ENCODE measurements around the gene KIAA1958.
"Not testable (repeated sequence)": the region's sequence is repeated elsewhere in the genome, so short reads cannot be mapped to it uniquely, and the experiment has no call there.

The KIAA1958 gene

GRCh38 chr9:112663681-112664080 is 177.1 kb downstream of the KIAA1958 start:
- no peak for DNase-seq (ENCODE audit: low spot score)

GRCh38 chr9:112664531-112664930 is 177.9 kb downstream of the KIAA1958 start:
- DNase-seq (ENCODE audit: low spot score), result no peak

- DNase-seq (ENCODE audit: low spot score), result no peak
Observed at GRCh38 chr9:112665347-112665746, 178.7 kb downstream of the KIAA1958 start.

- no peak for DNase-seq (ENCODE audit: low spot score)
Observed at GRCh38 chr9:112669326-112669725, 182.7 kb downstream of the KIAA1958 start.

GRCh38 chr9:112670991-112671625 is 184.5 kb downstream of the KIAA1958 start:
- no peak for DNase-seq (ENCODE audit: low spot score)

- DNase-seq (ENCODE audit: low spot score), result not testable (repeated sequence)
Observed at GRCh38 chr9:112673221-112673620, 186.6 kb downstream of the KIAA1958 start.

GRCh38 chr9:112677040-112677439 is 190.4 kb downstream of the KIAA1958 start:
- DNase-seq (ENCODE audit: low spot score), result no peak

GRCh38 chr9:112680731-112681402 is 194.2 kb downstream of the KIAA1958 start:
- DNase-seq (ENCODE audit: low spot score), result no peak

GRCh38 chr9:112689161-112689740 is 202.6 kb downstream of the KIAA1958 start:
- no peak for DNase-seq (ENCODE audit: low spot score)

GRCh38 chr9:112694706-112695555 is 208.3 kb downstream of the KIAA1958 start:
- DNase-seq (ENCODE audit: low spot score), result no peak

GRCh38 chr9:112696461-112696860 is 209.8 kb downstream of the KIAA1958 start:
- DNase-seq (ENCODE audit: low spot score), result no peak

- DNase-seq (ENCODE audit: low spot score), result no peak
Observed at GRCh38 chr9:112699230-112699629, 212.6 kb downstream of the KIAA1958 start.

GRCh38 chr9:112700085-112700484 is 213.5 kb downstream of the KIAA1958 start:
- DNase-seq (ENCODE audit: low spot score), result no peak

GRCh38 chr9:112703304-112703703 is 216.7 kb downstream of the KIAA1958 start:
- DNase-seq (ENCODE audit: low spot score), result no peak

- DNase-seq (ENCODE audit: low spot score), result peak; percentile 67
Observed at GRCh38 chr9:112705768-112706427, 219.3 kb downstream of the KIAA1958 start.

- DNase-seq (ENCODE audit: low spot score), result peak; percentile 44
Observed at GRCh38 chr9:112711050-112711689, 224.5 kb downstream of the KIAA1958 start.

- DNase-seq (ENCODE audit: low spot score), result no peak
Observed at GRCh38 chr9:112712678-112713077, 226.1 kb downstream of the KIAA1958 start.

- DNase-seq (ENCODE audit: low spot score), result peak; percentile 97
Observed at GRCh38 chr9:112717661-112718331, 231.2 kb downstream of the KIAA1958 start, which contains the start of gene INIP. TSS of gene INIP (minus strand) at chr9:112718117. CDS start at chr9:112716485, 1,632 bp downstream.

Measured in D341Med (cell line).